HCT116 (cell line): ENCODE measurements around the gene DDB1. TPM values are rescaled to one million over a fixed set of nuclear protein-coding genes. Genes with fewer than 3 reads are reported as not detected.

Experiments
- ATAC-seq: fragments of 200-7000 bp; cut with Tn5 transposase; 2 replicates; pipeline ENCODE4 v1.9.1; 2020; ENCODE audit warnings: mild to moderate bottlenecking, moderate library complexity
- BruUV-seq: library from RNA; stranded (reverse); fragments of 400-500 nt; replicated peaks from 2 replicates; lab custom pipeline; 2021; lab: Mats Ljungman, UMichigan
- CTCF ChIA-PET: fragments of 300-600 bp; sonication (Branson Sonifier 250); formaldehyde crosslinking; loops from one replicate; lab custom pipeline; 2021; ENCODE audit warnings: antibody characterized with exemption; lab: Charles Lee
- POLR2A ChIA-PET: fragments of 300-600, 350-600 bp; sonication (Branson Sonifier 250); formaldehyde crosslinking; loops from one replicate; lab custom pipeline; 2021; ENCODE audit warnings: antibody characterized with exemption; lab: Charles Lee
- RAD21 ChIA-PET, 2 experiments: fragments of 300-600 bp; sonication (Branson Sonifier 250); formaldehyde crosslinking; loops; one replicate each; lab custom pipeline; 2023; ENCODE audit warnings: low total read pairs in 2 of 2; ENCODE audit not compliant: uncharacterized antibody in 2 of 2, unreplicated experiment in 2 of 2, low non-redundant PET in 1 of 2; lab: Charles Lee
- DNase-seq: peaks from one replicate; pipeline ENCODE4 v3.0.0-alpha.2; 2010; ENCODE audit warnings: low read depth, low spot score
- H2AFZ ChIP-seq: fragments of 200-600 bp; shearing (Covaris generic), sonication (generic); 2 replicates; pipeline ENCODE4 v1.6.1; 2017; ENCODE audit warnings: low read depth, mixed run types, mixed read lengths, antibody characterized with exemption, low read length; ENCODE audit not compliant: poor library complexity, severe bottlenecking
- H3K27ac ChIP-seq: 2 replicates; pipeline ENCODE4 v1.5.1; 2012; ENCODE audit warnings: low read depth, low read length
- H3K27me3 ChIP-seq: fragments of 200-600 bp; sonication (generic); 2 replicates; pipeline ENCODE4 v1.6.1; 2016; ENCODE audit warnings: mixed run types, low read length, mixed read lengths; ENCODE audit not compliant: insufficient read depth
- H3K36me3 ChIP-seq, 2 experiments: fragments of 200-500 bp in 1 of 2; fragments of 200-600 bp in 1 of 2; sonication (Bioruptor generic) in 1 of 2; sonication (generic) in 1 of 2; 2 replicates each; pipeline versions ENCODE4 v1.5.1 to v1.6.1; 2014 to 2016; ENCODE audit warnings: low read length in 2 of 2, inconsistent platforms in 1 of 2, mixed read lengths in 1 of 2, mixed run types in 1 of 2; ENCODE audit not compliant: insufficient read depth in 2 of 2, control insufficient read depth in 1 of 2
- H3K4me1 ChIP-seq, 2 experiments: fragments of 200-600 bp in 1 of 2; sonication (generic) in 1 of 2; 2 replicates each; pipeline versions ENCODE4 v1.5.1 to v1.6.1; 2012 to 2017; ENCODE audit warnings: low read length in 2 of 2, inconsistent platforms in 1 of 2, mild to moderate bottlenecking in 1 of 2, mixed read lengths in 1 of 2, mixed run types in 1 of 2, moderate library complexity in 1 of 2; ENCODE audit not compliant: insufficient read depth in 2 of 2, control insufficient read depth in 1 of 2
- H3K4me2 ChIP-seq: fragments of 200-600 bp; sonication (generic); 2 replicates; pipeline ENCODE4 v1.6.1; 2017; ENCODE audit warnings: mixed run types, low read length, mixed read lengths
- H3K4me3 ChIP-seq, 2 experiments: fragments of 200-600 bp in 1 of 2; sonication (generic) in 1 of 2; replicated peaks in 1 of 2; 2 replicates each; pipeline ENCODE4 v1.5.1; 2011 to 2016; ENCODE audit warnings: low read length in 2 of 2, control low read depth in 1 of 2, low read depth in 1 of 2, mild to moderate bottlenecking in 1 of 2, mixed read lengths in 1 of 2, mixed run types in 1 of 2
- H3K79me2 ChIP-seq: fragments of 200-600 bp; sonication (generic); 2 replicates; pipeline ENCODE4 v1.6.1; 2017; ENCODE audit warnings: mild to moderate bottlenecking, mixed run types, low read length, moderate library complexity, mixed read lengths; ENCODE audit not compliant: insufficient read depth
- H3K9ac ChIP-seq: fragments of 200-600 bp; sonication (generic); 2 replicates; pipeline ENCODE4 v1.6.1; 2016; ENCODE audit warnings: low read length, mixed read lengths
- H3K9me2 ChIP-seq: fragments of 200-600 bp; sonication (generic), shearing (Covaris generic); 2 replicates; pipeline ENCODE4 v1.6.1; 2017; ENCODE audit warnings: mixed run types, mild to moderate bottlenecking, moderate library complexity; ENCODE audit not compliant: insufficient read depth
- H3K9me3 ChIP-seq, 2 experiments: fragments of 200-500 bp in 1 of 2; fragments of 200-600 bp in 1 of 2; sonication (Bioruptor generic) in 1 of 2; sonication (generic) in 1 of 2; 2 replicates each; pipeline ENCODE4 v1.6.1; 2014 to 2017; ENCODE audit warnings: low read length in 2 of 2, mixed read lengths in 2 of 2, inconsistent platforms in 1 of 2, low read depth in 1 of 2, mild to moderate bottlenecking in 1 of 2, mixed run types in 1 of 2, moderate library complexity in 1 of 2; ENCODE audit not compliant: control insufficient read depth in 1 of 2, insufficient read depth in 1 of 2
- H4K20me1 ChIP-seq: fragments of 200-600 bp; sonication (generic), shearing (Covaris generic); 2 replicates; pipeline ENCODE4 v1.6.1; 2017; ENCODE audit warnings: mixed run types, mild to moderate bottlenecking, moderate library complexity; ENCODE audit not compliant: insufficient read depth
- ATF3 ChIP-seq: IDR thresholded peaks from 2 replicates; pipeline ENCODE4 v1.6.1; 2012
- CBX3 ChIP-seq: IDR thresholded peaks from 2 replicates; pipeline ENCODE4 v1.6.1; 2012; ENCODE audit warnings: low read depth
- EGR1 ChIP-seq: IDR thresholded peaks from 2 replicates; pipeline ENCODE4 v1.6.1; 2012; ENCODE audit warnings: low read depth
- ELF1 ChIP-seq: IDR thresholded peaks from 2 replicates; pipeline ENCODE4 v1.6.1; 2012; ENCODE audit warnings: low read depth, borderline replicate concordance
- MAX ChIP-seq: IDR thresholded peaks from 2 replicates; pipeline ENCODE4 v1.6.1; 2012
- POLR2AphosphoS5 ChIP-seq: IDR thresholded peaks from 2 replicates; pipeline ENCODE4 v1.6.1; 2011; ENCODE audit warnings: mild to moderate bottlenecking, low read depth, low read length, moderate library complexity
- REST ChIP-seq: IDR thresholded peaks from 2 replicates; pipeline ENCODE4 v1.6.1; 2012; ENCODE audit warnings: low read depth
- YY1 ChIP-seq: IDR thresholded peaks from 2 replicates; pipeline ENCODE4 v1.6.1; 2011; ENCODE audit warnings: low read length, low read depth, moderate library complexity, mild to moderate bottlenecking; ENCODE audit not compliant: insufficient replicate concordance; ENCODE audit errors: extremely low read depth
- ZNF274 ChIP-seq: fragments of 200-500 bp; sonication (Bioruptor generic); IDR thresholded peaks from 2 replicates; pipeline ENCODE4 v1.6.1; 2014; ENCODE audit warnings: mild to moderate bottlenecking, low read depth, low read length, inconsistent platforms
- intact Hi-C: fragments of 100-400 bp; cut with micrococcal nuclease; formaldehyde crosslinking; loops from 2 replicates; pipeline ENCODE4 v1.10.0; 2022
- total RNA-seq: library from RNA; stranded (reverse); gene quantifications from one replicate; pipeline ENCODE4 v1.2.1, GENCODE V29; 2021; ENCODE audit not compliant: unreplicated experiment

The DDB1 gene
- total RNA-seq, 1 experiment from 2014 or later, result 269 TPM

- Histone ChIP-seq H3K79me2 (no peaks in the 10 kb centered on the region), H3K4me2 (0 out of 2 replicates have a peak overlapping the region, but pooled peaks have one; percentile 12), H3K27me3 (no peaks in the 10 kb centered on the region), H3K9me3 (no peaks in the 10 kb centered on the region), H4K20me1 (no peaks in the 10 kb centered on the region), H3K9ac (no peak overlapping the region), H3K27ac (no peak overlapping the region), H3K9me2 (no peaks in the 10 kb centered on the region), H3K4me1 (peaks cover 0 to 7% of the 10 kb centered on the region in 2 experiments; a peak in 2 of 4 replicates), H2AFZ (no peak overlapping the region), H3K36me3 (no peaks in the 10 kb centered on the region), H3K4me3 (no peak overlapping the region)
- ChIA-PET RAD21 (no interaction called here), CTCF (interaction anchor here (0.7 to 1.6 kb wide), 2 partner anchors 54 to 164 kb away, joined by 3 to 4 read pairs; no protein-coding TSS in a partner anchor), POLR2A (interaction anchor here (0.6 kb wide), 1 partner anchor 111 kb away, joined by 6 read pairs; no protein-coding TSS in a partner anchor)
- TF ChIP-seq REST, result no peak
- TF ChIP-seq CBX3, result no peak
- TF ChIP-seq ELF1, result no peak
- no peak for TF ChIP-seq ATF3
- TF ChIP-seq EGR1, result no peak; the same call in 1 of the 2 replicates
- no peak for TF ChIP-seq POLR2AphosphoS5
- TF ChIP-seq MAX, result no peak
- no peak for TF ChIP-seq YY1
- TF ChIP-seq ZNF274, result no peak
- no TSS peak for BruUV-seq
- intact Hi-C loops, result no loop called here
- DNase-seq, result peak; percentile 32
- ATAC-seq, result peak; percentile 96
Observed at GRCh38 chr11:61281581-61282250, 51.2 kb downstream of the DDB1 start.
